Fibroblast of lung (primary cell): ENCODE measurements around the gene LRP10.

Experiments
- EZH2 ChIP-seq: IDR thresholded peaks from 2 replicates; pipeline ENCODE4 v1.5.1; 2012; ENCODE audit warnings: low read length, control low read depth, mild to moderate bottlenecking; ENCODE audit errors: missing control alignments
- TF ChIP-seq, protein P1 (sequence below), 2 donors: IDR thresholded peaks in 1 of 2; conservative IDR thresholded peaks in 1 of 2; 1 replicate in 1 of 2; 2 replicates in 1 of 2; pipeline ENCODE4 v1.5.1; 2011 to 2012; ENCODE audit warnings: low read length in 2 of 2, control low read depth in 1 of 2, inconsistent platforms in 1 of 2, low read depth in 1 of 2, mild to moderate bottlenecking in 1 of 2

DNA sequence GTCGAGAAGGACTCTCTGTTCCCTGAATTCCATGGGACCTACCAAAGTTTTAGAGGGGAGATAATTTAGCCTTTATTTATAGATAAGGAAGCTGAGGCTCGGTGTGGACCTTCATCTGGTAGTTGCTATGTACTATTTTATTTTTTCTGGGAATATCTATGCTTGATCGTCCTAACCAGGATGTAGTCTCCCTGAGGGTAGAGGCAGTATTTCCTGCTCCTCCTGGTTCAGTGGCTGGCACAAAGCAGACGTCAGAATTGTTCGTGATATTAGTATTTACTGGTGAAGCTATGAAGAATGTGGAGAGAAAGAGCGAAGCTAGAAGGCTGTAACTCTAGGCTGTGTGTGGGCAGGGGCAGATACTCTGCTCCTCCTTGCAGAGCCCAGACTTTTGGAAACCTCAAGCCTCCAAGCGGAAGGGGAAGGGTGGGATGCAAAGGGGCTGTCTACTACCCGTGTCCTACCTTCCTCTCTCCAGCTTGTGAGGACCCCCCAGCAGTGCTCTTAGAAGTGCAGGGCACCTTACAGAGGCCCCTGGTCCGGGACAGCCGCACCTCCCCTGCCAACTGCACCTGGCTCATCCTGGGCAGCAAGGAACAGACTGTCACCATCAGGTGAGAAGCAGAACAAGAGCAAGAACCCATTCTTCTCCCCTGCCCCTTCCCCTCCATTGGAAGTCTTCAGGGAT is 1.4 kb downstream of the LRP10 start:
- TF ChIP-seq, protein P1, sequence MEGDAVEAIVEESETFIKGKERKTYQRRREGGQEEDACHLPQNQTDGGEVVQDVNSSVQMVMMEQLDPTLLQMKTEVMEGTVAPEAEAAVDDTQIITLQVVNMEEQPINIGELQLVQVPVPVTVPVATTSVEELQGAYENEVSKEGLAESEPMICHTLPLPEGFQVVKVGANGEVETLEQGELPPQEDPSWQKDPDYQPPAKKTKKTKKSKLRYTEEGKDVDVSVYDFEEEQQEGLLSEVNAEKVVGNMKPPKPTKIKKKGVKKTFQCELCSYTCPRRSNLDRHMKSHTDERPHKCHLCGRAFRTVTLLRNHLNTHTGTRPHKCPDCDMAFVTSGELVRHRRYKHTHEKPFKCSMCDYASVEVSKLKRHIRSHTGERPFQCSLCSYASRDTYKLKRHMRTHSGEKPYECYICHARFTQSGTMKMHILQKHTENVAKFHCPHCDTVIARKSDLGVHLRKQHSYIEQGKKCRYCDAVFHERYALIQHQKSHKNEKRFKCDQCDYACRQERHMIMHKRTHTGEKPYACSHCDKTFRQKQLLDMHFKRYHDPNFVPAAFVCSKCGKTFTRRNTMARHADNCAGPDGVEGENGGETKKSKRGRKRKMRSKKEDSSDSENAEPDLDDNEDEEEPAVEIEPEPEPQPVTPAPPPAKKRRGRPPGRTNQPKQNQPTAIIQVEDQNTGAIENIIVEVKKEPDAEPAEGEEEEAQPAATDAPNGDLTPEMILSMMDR (conservative IDR thresholded peaks at IDR 0.05 in 1 of 2, IDR thresholded peaks at IDR 0.05 in 1 of 2; ENCODE audit: low read depth in 1 of 2, low read length in 2 of 2), result no peak
- no peak for TF ChIP-seq EZH2
